GM18868 (cell line): ENCODE data around the gene KATNB1.
"Not testable (repeated sequence)": the region's sequence is repeated elsewhere in the genome, so short reads cannot be mapped to it uniquely, and the experiment has no call there.

ENCODE experiments used
- ATAC-seq: cut with Tn5 transposase; IDR thresholded peaks from one replicate; pipeline ENCODE4 v1.9.1; 2021; ENCODE audit warnings: mild to moderate bottlenecking, moderate library complexity; ENCODE audit not compliant: unreplicated experiment

The KATNB1 gene

DNA sequence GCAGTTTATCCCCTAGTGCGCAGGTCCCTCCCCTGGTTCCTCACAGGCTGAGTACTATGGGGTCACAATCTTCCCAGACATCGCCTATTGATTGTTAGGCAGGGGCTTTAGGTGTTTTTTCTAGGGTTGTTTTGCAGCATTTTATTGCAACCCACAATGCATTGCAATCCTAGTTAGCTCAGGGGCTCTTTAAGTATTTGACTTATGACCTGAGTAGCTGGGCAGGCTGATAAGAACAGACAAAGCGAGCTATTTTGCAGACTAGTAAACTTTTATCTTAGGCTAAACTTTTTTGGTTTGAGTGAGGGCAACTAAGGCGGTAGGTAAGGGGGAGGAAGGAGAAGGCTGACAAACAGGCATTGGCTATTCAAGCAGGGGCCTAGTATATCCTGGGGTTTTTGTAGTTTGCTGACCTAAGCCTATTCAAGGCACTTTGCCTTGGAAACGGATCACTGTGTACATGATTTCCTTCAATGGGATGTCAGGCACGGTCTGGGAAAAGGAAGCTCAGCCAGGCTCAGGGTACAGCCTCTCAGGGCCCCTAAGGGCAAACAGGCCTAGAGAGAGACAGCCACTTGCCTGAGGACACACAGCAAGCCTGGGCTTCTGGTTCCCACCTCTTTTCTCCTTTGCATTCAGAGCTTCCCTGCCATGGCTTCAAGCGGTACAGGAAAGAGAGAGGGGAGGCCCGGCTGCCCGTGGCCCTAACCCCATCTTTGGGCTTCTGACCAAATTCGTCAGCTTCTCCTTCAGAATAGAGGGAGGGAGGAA lies 34.6 kb upstream of the KATNB1 start:
- ATAC-seq, result no peak

DNA sequence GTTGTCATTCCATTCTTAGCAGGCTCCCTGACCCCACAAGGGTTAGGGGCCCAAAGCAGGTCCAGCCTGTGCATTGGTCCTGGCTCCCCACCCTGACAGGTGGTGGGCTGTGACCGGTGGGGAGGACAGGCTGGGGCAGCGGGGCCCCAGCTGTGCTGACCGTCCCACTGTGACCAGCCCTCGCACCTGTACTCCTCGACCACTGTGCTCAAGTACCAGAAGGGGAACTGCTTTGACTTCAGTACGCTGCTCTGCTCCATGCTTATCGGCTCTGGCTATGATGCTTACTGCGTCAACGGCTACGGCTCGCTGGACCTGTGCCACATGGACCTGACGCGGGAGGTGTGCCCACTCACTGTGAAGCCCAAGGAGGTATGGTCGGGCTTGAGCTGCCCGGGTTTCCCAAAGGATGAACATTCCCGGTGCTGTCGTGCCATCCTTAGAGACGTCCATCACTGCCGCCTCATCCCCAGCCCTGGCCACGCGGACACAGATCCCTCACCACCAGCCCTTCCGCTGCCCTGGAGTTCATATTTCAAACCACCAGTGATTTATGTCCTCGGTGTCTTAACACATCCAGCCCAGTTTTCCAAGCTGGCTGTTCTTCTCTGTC lies 33.7 kb upstream of the KATNB1 start:
- ATAC-seq, result no peak

DNA sequence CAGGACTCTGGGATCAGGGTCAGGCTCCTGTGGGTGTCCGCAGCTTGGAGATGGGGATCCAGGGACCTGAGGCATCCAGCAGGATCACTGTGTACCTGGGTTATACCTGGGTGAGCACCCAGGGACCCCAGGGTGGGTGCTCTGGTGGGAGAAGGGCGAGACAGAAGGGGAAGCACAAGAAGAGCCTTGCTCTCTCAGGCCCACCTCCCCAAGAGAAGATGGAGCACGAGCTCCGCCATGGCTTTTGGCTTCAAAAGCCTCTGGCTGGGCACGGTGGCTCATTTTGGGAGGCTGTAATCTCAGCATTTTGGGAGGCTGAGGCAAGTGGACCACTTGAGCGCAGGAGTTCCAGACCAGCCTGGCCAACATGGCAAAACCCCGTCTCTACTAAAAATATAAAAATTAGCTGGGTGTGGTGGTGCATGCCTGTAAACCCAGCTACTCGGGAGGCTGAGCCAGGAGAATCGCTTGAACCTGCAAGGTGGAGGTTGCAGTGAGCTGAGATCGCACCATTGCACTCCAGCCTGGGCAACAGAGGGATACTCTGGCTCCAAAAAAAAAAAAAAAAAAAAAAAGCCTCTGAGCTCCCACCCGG lies 32.1 kb upstream of the KATNB1 start:
- no peak for ATAC-seq

DNA sequence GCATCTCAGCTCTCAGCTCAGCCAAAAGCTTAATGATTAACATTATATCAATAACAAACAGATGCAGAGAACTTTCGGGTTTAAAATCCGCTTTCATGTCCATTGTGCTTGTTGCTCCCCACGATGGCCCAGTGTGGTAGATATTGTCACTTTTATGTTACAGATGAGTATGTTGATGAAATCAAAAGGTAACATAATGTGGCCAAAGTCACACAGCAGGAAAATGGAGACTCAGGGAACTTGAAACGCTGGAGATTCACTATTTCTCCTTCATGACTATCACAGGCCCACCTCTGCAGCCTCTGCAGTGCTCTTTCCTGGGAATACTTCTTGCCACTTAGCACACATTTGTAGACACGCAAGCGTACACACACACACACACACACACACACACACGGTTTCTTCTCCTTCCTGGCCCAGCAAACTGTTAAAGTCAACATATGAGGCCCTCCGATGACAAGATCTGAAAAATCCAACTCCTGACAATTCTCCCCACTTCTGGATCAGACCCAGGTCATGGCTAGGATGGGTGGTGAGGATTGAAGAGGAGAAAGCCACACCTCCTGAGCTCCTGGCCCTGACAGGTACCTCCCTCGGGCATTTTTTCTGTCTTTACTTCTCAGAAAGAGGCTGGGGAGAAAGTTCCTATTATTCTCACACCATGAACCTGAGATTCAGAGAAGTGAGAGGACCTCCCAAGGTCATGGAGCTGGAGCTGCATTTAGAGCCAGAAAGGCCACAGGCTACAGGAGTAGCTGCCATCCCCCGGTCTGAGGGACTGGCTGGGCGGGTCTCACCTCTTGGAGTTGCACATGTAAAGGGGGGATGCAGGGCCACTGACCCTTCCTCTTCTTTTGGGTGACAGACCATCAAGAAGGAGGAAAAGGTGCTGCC lies 31.3 kb upstream of the KATNB1 start:
- no peak for ATAC-seq

DNA sequence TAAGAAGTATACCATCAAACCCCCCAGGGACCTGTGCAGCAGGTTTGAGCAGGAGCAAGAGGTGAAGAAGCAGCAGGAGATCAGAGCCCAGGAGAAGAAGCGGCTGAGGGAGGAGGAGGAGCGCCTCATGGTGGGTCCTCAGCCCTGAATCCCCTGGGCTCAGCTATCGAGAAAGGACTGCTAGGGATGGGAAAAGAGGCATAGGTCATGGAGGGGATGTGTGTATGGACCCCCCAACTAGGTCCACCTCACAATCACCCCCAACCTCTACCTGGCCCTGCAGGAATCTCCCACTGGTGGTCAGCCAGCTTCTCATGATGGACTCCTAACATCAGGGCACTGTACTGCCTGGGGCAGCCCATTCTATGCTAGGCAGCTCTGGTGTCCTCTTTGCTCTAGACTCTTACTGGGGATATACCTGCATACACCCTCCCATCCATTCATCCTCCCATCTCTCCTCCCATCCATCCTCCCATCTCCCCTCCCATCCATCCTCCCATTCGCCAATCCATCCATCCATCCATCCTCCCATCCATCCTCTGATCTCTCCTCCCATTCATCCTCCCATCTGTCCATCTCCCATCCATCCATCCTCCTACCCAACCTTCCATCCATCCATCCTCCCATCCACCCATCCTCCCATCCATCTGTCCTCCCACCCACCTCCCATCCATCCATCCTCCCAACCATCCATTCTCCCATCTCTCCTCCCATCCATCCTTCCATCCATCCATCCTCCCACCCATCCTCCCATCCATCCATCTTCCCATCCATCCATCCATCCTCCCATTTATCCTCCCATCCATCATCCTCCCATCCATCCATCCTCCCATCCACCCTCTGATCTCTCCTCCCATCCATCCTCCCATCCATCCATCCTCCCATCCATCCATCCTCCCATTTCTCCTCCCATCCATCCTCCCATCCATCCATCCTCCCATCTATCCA lies 30.4 kb upstream of the KATNB1 start:
- no peak for ATAC-seq

DNA sequence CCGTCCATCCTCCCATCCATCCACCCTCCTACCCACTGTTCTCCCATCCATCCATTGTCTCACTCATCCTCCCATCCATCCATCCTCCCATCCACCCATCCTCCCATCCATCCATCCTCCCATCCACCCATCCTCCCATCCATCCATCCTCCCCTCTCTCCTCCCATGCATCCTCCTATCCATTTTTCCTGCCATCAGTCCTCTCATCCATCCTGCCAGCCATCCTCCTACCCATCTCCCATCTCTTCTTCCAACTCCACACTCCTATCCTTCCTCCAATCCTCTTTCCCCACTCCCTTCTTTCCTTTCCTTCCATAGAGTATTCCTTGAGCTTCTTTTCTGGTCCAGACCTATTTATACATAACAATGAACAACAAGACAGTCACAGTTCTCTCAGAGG lies 28.9 kb upstream of the KATNB1 start:
- ATAC-seq, result no peak

DNA sequence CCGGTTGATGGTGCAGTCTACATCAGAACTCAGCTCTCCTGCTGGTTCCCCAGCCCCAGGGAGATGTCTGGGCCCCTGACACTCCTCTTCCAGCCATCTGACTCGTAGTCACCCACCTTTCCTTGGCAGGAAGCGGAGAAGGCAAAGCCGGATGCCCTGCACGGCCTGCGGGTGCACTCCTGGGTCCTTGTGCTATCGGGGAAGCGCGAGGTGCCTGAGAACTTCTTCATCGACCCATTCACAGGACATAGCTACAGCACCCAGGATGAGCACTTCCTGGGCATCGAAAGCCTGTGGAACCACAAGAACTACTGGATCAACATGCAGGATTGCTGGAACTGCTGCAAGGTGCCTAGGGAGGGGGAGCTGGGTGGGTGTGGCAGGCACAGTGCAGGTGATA lies 28.2 kb upstream of the KATNB1 start:
- no peak for ATAC-seq

DNA sequence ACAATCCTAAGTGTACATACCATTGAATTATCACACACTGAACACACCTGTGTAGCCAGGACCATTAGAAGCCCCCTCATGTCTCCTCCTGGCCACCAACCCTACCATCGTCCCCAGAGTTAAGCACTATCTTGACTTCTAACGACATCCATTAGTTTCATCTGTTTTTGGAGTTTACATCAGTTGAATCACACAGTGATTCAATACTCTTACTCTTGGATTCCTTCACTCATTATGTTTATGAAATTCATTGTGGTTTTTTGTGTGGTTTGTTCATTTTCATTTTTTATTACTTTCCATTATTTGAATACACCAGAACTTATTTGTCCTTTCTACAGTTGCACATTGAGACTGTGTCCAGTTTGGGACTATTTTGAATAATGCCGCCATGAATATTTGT lies 27.4 kb upstream of the KATNB1 start:
- ATAC-seq, result no peak

DNA sequence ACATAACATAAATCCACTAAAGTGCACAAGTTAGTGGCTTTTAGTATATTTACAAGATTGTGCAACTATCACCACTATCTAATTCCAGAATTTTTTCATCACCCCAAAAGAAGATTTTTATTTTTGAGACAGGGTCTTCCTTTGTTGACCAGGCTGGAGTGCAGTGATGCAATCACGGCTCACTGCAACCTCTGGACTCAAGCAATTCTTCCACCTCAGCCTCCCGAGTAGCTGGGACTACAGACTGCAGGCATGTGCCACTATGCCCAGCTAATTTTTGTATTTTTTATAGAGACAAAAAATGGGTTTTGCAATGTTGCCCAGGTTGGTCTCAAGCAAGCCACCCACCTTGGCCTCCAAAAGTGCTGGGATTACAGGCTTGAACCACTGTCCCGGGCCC lies 25.9 kb upstream of the KATNB1 start:
- no peak for ATAC-seq

DNA sequence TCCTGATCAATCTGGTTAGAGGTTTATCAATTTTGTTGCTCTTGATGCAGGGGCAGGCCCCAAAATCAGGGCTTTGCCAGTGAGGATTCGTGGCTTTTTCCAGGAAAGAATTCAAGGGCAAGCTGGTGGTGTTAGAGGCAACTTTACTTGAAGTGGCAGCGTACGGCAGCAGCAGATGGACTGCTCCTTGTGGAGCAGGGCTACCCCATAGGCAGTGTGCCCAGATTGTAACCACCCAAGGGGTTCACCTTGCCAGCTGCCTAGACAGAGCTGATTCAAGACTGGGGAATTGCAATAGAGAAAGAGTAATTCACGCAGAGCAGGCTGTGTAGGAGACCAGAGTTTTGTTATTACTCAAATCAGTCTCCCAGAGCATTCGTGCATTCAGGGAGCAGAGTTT lies 24.2 kb upstream of the KATNB1 start:
- no peak for ATAC-seq

DNA sequence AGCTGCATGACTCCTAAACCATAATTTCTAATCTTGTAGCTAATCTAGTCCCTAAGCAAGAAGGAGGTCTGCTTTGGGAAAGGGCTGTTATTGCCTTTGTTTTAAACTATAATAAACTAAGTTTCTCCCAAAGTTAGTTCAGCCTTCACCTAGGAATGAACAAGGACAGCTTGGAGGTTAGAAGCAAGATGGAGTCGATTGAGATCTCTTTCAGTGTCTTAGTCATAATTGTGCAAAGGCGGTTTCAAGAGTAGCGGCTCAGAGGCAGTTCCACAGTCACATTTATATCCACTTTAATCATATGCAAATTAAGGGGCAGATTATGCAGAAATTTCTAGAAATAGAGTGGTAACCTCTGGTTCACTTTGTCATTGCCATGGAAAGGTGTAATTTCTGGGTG lies 23.6 kb upstream of the KATNB1 start:
- no peak for ATAC-seq

DNA sequence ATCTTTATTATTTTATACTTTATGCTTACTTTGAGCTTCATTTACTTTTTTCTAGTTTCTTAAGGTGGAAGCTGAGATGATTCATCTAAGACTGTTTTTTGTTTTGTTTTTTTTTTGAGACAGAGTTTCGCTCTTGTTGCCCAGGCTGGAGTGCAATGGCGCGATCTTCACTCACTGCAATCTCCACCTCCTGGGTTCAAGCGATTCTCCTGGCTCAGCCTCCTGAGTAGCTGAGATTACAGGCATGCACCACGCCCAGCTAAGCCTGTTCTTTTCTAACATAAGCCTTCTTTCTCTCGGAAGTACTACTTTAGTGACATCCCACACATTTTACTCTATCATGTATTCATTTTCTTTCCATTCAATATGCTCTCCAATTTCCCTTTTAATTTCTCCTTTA lies 23.0 kb upstream of the KATNB1 start:
- not testable (repeated sequence) for ATAC-seq

DNA sequence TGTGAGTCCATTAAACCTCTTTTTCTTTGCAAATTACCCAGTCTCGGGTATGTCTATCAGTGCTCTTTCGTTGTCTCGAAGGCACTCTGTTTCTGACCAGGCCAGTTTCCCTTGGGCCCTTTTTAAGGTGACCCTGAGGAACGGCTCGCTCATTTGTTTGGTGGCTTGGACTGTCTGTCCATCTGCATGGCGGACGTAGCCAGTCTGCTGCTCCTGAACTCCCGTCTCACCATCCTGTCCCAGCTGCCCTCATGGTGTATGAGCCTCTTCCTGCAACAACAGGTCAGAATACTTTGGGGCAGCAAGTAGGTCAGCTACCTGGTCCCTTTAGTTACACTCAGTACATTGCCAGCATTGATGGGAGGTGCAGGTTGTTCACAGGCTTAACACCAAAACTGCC lies 22.0 kb upstream of the KATNB1 start:
- ATAC-seq, result no peak

DNA sequence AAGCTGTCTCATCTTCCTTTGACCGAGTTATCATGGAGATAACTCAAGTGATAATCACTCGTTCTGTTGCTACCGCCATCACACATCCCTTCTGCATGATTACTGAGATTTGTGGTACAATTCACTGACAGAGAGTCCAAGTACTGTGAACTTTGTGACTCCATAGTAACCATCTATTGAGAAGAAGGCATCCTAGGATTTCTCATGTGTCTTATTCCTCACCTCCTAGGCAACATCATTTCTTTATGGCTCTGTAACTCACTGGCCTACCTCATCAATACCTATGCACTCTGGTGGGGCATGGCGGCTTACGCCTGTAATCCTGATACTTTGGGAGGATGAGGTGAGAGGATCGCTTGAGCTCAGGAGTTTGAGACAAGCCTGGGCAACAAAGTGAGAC lies 21.5 kb upstream of the KATNB1 start:
- ATAC-seq, result no peak

DNA sequence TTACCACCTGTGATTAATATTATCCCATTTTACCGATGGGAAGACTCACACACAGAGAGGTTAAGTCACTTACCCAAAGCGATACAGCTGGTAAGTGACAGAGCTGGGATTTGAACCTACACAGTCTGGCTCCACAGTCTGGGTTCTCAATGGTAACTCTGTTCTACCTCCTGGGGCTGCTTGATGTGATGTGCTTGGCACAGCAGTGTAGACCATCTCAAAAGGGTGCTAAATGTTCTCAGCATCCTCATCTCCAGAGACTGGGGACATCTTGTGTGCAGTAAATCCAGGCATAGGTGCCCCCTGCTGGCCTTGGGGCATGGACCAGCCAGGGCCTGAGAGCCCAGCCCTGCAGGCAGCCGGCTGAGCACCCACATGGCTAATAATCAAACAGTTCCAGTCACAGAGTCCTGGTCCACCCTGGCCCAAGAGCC lies 15.4 kb upstream of the KATNB1 start:
- peak; percentile 45 for ATAC-seq

DNA sequence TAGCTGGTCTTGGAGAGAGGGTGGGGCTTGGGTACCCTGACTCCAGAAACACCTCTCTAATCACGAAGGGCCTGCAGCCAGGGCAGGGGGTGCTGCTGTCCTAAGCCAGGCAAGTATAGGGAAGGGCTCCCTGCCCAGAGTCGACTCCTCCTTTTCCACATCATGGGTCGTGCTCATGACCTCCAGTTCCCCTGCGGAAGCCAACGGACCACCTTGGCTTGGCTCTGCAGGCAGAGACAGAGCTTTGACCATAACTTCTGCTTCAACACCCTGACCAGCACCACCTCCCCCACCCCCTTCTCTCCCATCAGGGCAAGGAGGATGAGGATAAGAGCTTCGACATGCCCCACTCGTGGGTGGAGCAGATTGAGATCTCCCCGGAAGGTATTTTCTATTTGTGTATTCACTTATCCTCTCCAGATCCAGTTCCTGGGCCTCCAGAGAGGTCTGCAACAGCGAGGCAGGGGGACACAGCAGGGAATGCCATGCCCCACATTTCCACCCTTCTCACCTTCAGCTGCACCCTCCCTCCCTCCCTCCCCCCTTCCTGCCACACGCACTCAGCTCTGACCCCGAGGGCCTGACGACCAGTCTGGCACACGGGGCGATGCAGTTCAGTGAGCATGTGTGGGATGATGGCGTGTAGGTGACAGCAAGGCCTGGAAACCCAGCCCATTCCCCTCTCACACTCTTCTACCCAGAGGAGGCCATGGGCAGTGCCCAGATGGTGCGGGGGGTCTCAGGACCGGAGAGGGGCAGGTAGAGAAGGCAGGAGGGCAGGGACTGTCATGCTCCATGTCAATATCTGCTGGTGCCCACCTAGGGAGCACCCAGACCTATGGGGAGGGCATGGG lies 14.0 kb upstream of the KATNB1 start:
- ATAC-seq, result no peak

DNA sequence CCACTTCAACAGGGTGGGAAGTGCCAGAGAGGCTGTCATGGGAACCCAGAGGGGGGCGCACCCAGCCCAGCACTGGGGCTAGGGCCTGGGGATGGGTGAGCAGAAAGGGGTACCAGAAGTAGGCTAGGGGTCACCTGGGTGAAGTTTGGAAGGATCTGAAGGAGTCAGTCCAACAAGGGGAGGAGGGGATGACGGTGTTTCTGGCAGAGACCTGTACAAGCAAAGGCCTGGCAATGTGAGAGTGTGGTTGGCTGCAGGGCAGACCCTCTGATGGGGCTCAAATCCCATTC lies 13.4 kb upstream of the KATNB1 start:
- ATAC-seq, result no peak

DNA sequence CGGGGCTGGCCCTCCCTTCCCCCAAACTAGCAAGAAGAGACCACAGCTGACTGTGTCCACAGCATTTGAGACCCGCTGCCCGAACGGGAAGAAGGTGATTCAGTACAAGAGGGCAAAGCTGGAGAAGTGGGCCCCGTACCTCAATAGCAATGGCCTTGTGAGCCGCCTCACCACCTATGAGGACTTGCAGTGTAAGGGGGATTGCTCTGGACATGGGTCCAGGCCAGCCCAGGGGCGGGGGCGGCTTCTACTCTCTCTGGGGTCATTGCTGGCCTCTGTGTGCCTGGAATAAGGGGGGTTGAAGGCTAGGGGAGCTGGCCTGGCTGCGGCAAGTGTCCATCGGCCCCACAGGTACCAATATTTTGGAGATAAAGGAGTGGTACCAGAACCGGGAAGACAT lies 12.9 kb upstream of the KATNB1 start:
- no peak for ATAC-seq

DNA sequence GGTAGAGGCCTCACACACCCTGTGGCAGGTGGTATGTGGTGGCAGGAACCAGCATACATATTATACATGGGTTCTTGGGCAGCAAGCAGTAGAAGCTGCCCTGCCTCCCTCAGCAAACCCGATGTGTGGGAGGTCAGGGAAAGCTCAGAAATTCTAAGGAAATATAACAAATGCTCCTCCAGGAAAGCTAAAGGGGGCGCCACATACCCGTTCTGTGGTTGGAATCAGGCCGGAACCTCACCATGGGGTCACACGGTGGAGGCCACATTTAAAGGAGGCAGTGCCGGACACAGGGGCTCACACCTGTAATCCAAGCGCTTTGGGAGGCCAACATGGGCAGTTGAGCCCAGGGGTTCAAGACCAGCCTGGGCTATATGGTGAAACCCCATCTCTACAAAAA lies 12.4 kb upstream of the KATNB1 start:
- ATAC-seq, result no peak

DNA sequence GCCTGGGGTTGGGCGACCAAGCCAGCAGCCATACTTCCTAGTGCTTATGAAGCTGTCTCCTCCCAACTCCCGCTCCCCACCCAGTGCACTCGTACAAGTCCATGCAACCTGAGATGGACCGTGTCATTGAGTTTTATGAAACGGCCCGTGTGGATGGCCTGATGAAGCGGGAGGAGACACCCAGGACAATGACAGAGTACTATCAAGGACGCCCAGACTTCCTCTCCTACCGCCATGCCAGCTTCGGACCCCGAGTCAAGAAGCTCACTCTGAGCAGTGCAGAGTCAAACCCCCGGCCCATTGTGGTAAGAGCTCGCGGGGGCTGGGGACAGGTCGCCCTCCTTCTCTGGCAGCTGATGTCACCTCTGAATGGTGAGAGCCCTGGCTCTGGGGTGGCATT lies 11.0 kb upstream of the KATNB1 start:
- ATAC-seq, result no peak
